OCI-LY1 (cell line): ENCODE results near the gene RALB.

Experiments
- EZH2 ChIP-seq: fragments of 200-600 bp; sonication (generic), shearing (Covaris generic); IDR thresholded peaks from 2 replicates; pipeline ENCODE4 v1.8.0; 2017; ENCODE audit warnings: borderline replicate concordance, mixed run types, mild to moderate bottlenecking, antibody characterized with exemption, low read length, moderate library complexity, mixed read lengths
- TF ChIP-seq, protein P1 (sequence below): fragments of 200-600 bp; sonication (generic), shearing (Covaris generic); IDR thresholded peaks from 2 replicates; pipeline ENCODE4 v1.5.1; 2017; ENCODE audit warnings: mild to moderate bottlenecking, antibody characterized with exemption, low read length, moderate library complexity, mixed read lengths

DNA sequence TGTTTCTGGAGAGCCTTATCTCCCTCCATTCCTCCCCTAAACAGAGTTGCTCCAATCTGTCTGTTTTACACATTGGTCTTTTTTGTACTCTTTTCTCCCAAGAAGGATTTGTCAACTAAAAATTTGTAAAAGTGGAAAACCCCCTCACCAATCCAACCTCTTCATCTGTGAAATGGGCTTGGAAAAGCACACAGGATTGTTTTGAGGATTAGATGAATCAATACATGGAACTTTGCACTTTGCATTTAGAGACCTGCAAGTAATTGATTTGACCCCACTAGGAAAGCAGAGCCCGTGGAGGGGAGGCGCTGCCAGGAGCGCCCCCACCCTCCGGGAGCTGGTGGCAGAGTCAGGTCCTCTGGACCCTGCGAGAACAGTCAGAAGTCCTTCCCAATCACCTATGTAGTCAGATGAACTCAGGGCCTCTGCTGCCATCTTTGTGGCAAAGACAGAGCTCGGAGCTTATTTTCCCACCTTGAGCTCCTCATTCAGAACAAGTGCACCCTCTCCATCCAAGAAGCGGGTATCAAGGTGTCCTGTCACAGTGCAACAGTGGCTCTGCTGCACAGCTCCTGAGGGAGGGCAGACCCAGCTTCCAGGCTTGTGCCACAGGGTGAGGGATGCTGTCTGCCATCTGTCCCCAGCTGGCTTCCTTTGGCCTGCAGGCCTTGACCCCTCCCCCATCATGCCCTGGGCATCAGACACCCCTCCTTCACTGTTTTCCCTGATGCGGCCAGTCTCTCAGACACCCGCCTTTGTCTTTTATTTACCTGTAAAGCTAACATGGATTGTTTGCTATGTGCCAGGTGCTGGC lies 27.7 kb upstream of the RALB start:
- TF ChIP-seq, protein P1, sequence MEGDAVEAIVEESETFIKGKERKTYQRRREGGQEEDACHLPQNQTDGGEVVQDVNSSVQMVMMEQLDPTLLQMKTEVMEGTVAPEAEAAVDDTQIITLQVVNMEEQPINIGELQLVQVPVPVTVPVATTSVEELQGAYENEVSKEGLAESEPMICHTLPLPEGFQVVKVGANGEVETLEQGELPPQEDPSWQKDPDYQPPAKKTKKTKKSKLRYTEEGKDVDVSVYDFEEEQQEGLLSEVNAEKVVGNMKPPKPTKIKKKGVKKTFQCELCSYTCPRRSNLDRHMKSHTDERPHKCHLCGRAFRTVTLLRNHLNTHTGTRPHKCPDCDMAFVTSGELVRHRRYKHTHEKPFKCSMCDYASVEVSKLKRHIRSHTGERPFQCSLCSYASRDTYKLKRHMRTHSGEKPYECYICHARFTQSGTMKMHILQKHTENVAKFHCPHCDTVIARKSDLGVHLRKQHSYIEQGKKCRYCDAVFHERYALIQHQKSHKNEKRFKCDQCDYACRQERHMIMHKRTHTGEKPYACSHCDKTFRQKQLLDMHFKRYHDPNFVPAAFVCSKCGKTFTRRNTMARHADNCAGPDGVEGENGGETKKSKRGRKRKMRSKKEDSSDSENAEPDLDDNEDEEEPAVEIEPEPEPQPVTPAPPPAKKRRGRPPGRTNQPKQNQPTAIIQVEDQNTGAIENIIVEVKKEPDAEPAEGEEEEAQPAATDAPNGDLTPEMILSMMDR, result no peak
- TF ChIP-seq EZH2, result no peak
